Breast epithelium (tissue), 4 donors: ENCODE measurements around the gene CYP27C1. TPM values are rescaled to one million over a fixed set of nuclear protein-coding genes. Genes with fewer than 3 reads are reported as not detected.

Source experiments
- DNase-seq, 2 donors: peaks; one replicate each; pipeline ENCODE4 v3.0.0-alpha.2; 2019; ENCODE audit warnings: low spot score in 2 of 2
- H3K27ac ChIP-seq, 2 donors: fragments of 200-600 bp; sonication (generic) in 1 of 2; one replicate each; pipeline ENCODE4 v1.5.1; 2016 to 2019; ENCODE audit warnings: mild to moderate bottlenecking in 1 of 2
- H3K27me3 ChIP-seq, 2 donors: fragments of 200-600 bp; sonication (generic) in 1 of 2; one replicate each; pipeline versions ENCODE4 v1.5.1 to v1.6.0; 2017 to 2019; ENCODE audit warnings: control low read depth in 1 of 2, mild to moderate bottlenecking in 1 of 2
- H3K36me3 ChIP-seq: fragments of 200-600 bp; one replicate; pipeline ENCODE4 v1.5.1; 2019
- H3K4me1 ChIP-seq, 2 donors: fragments of 200-600 bp; sonication (generic); one replicate each; pipeline ENCODE4 v1.5.1; 2016 to 2019; ENCODE audit warnings: control low read depth in 1 of 2
- H3K4me3 ChIP-seq, 3 donors: fragments of 200-600 bp; sonication (generic); 1 replicate in 2 of 3; 2 replicates in 1 of 3; pipeline ENCODE4 v1.5.1; 2016 to 2019; ENCODE audit warnings: mild to moderate bottlenecking in 3 of 3, moderate library complexity in 2 of 3
- H3K9me3 ChIP-seq, 2 donors: fragments of 200-600 bp; sonication (generic) in 1 of 2; one replicate each; pipeline ENCODE4 v1.5.1; 2016 to 2019; ENCODE audit warnings: control low read depth in 1 of 2
- POLR2A ChIP-seq: fragments of 450-650 bp; IDR thresholded peaks from one replicate; pipeline ENCODE4 v1.6.1; 2016; ENCODE audit warnings: antibody characterized with exemption, mild to moderate bottlenecking, moderate library complexity
- POLR2AphosphoS5 ChIP-seq, 3 donors: sonication (generic); formaldehyde crosslinking; IDR thresholded peaks; one replicate each; pipeline ENCODE4 v1.6.1; 2017; ENCODE audit warnings: antibody characterized with exemption in 3 of 3
- intact Hi-C: fragments of 100-400 bp; cut with DNase I; formaldehyde crosslinking; loops from one replicate; pipeline ENCODE4 v1.15.1; 2023; ENCODE audit warnings: low total_unique reads
- total RNA-seq, 3 donors: library from RNA; depleted of rRNA; stranded (reverse); fragments of >200 nt; gene quantifications; one replicate each; pipeline ENCODE4 v1.1.0, GENCODE V29; 2016
- TF ChIP-seq, protein P1 (sequence below), 3 donors: fragments of 450-650 bp; IDR thresholded peaks; one replicate each; pipeline ENCODE4 v1.5.1; 2016 to 2017; ENCODE audit warnings: antibody characterized with exemption in 3 of 3, mild to moderate bottlenecking in 3 of 3, moderate library complexity in 3 of 3

Gene CYP27C1
- total RNA-seq, 3 donors from 2014 or later: 0.29 to 0.48 (median 0.33) TPM

DNA sequence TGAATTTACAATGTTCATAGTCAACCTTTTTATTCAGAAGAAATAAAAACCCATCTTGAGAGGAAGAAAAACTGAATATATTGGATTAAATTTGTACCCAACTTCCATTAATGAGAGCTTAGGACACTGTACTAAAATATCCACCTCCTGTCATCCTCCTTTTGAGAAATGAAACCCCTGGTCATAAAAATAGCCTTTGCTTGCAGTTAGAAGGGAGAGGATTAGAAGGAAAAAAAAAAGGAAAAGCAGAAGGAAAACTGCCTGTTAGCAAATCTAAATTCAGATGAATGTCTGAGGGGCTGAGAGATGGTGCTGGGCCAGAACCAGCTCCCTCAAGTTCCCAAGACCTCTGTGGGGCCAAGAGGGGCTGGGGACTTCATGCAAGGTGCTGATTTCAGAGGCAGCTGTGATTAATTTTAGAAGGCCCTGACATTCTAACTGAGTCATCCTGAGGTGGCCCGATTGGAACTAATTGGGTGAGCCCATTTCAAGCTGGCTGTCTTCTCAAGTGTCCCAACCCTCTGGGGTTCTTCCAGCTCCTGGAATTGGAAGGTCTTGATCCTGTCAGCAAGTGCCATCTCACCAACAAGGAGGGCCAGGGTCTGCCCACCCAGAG is 74.7 kb downstream of the CYP27C1 start:
- DNase-seq: no peak
- H3K27ac ChIP-seq: no peak overlapping the region

GRCh38 chr2:127143841-127144782 is 76.0 kb downstream of the CYP27C1 start:
- Histone ChIP-seq H3K27ac (peak overlapping the region; percentile 49 to 72), H3K36me3 (no peaks in the 10 kb centered on the region), H3K4me3 (no peak overlapping the region), H3K4me1 (no peaks in the 10 kb centered on the region), H3K27me3 (no peaks in the 10 kb centered on the region), H3K9me3 (no peaks in the 10 kb centered on the region)
- intact Hi-C loops: no loop called here
- no peak for DNase-seq
- TF ChIP-seq POLR2AphosphoS5 (IDR thresholded peaks at IDR 0.05) (no peak), POLR2A (no peak)
- TF ChIP-seq, protein P1, sequence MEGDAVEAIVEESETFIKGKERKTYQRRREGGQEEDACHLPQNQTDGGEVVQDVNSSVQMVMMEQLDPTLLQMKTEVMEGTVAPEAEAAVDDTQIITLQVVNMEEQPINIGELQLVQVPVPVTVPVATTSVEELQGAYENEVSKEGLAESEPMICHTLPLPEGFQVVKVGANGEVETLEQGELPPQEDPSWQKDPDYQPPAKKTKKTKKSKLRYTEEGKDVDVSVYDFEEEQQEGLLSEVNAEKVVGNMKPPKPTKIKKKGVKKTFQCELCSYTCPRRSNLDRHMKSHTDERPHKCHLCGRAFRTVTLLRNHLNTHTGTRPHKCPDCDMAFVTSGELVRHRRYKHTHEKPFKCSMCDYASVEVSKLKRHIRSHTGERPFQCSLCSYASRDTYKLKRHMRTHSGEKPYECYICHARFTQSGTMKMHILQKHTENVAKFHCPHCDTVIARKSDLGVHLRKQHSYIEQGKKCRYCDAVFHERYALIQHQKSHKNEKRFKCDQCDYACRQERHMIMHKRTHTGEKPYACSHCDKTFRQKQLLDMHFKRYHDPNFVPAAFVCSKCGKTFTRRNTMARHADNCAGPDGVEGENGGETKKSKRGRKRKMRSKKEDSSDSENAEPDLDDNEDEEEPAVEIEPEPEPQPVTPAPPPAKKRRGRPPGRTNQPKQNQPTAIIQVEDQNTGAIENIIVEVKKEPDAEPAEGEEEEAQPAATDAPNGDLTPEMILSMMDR (IDR thresholded peaks at IDR 0.05): no peak

More for the DNA sequence above, 74.7 kb downstream of the CYP27C1 start:
- Histone ChIP-seq H3K36me3 (no peaks in the 10 kb centered on the region), H3K4me1 (no peaks in the 10 kb centered on the region), H3K9me3 (no peaks in the 10 kb centered on the region), H3K27me3 (no peaks in the 10 kb centered on the region), H3K4me3 (no peak overlapping the region)
- intact Hi-C loops: no loop called here
- TF ChIP-seq, protein P1 (IDR thresholded peaks at IDR 0.05): no peak
- TF ChIP-seq POLR2A (no peak), POLR2AphosphoS5 (IDR thresholded peaks at IDR 0.05) (no peak)

DNA sequence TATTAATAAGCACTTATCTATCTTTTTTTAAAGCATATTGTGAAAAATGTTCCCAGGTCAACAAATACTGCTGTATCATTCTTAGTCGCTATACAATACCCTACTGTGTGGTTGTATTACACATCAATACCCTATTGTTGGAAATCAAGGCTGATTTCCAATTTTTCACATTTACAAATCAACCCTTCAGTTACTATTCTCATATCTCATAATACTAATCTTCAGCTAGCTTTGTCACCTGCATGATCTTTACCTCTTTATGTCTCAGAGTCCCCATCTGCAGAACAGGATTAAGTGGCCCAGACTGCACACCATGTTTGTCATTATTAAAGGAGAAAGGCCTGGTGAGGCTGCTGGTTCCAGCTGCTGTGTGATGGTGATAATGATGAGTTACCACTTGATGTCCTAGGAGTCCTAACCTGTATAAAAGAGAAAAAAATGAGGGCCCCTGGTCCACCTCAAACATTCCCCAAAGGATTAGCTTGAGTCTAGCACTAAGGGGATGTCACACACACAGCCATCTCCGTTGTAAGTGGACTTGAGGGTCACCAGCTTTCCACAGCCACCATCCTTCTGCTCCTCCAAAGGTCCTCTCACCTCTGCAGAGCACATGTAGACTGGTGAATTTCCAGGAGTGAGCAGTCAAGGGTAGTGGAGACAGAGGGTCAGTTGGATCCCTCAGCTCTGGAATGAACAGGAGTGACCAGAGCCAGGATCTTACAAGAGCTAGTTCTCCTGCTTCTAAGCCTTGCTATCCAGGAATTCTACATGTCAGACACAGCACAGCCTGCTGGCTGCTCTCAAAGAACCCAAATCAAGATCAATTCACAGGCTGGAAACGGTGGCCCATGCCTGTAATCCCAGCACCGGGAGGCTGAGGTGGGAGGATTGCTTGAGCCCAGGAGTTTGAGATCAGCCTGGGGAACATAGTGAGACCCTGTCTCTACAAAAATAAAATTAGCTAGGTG is 77.2 kb downstream of the CYP27C1 start:
- H3K4me1 ChIP-seq: no peaks in the 10 kb centered on the region
- peaks cover 0 to 3% of the 10 kb centered on the region in 2 donors for H3K9me3 ChIP-seq
- H3K4me3 ChIP-seq: no peak overlapping the region
- TF ChIP-seq POLR2AphosphoS5 (IDR thresholded peaks at IDR 0.05) (no peak), POLR2A (no peak)
- TF ChIP-seq, protein P1 (IDR thresholded peaks at IDR 0.05): no peak
- no peaks in the 10 kb centered on the region for H3K36me3 ChIP-seq
- no peaks in the 10 kb centered on the region for H3K27me3 ChIP-seq
- H3K27ac ChIP-seq: peak overlapping the region; percentile 49 to 72
- intact Hi-C loops: no loop called here
- no peak for DNase-seq

DNA sequence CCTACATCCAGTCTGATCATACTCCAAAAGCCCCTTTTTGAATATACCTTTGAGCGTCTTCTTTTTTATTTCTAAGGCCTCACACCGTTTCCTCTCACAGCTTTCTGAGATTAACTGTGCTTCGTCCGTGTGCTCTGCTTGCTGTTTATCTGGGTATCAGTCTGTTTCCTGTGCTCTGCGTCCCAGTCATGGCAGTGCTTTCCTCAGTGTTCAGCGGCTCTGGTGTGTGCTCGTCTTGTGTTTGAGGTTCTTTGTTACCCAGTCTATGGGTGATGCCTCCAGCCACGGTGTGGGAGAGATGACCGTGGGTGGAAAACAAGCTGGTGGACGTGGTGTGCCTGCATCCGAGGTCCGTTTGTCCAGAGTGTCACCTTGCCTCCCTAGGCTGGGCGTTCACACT is 79.6 kb downstream of the CYP27C1 start:
- no peaks in the 10 kb centered on the region for H3K4me1 ChIP-seq
- intact Hi-C loops: no loop called here
- no peaks in the 10 kb centered on the region for H3K36me3 ChIP-seq
- no peak for DNase-seq
- no peaks in the 10 kb centered on the region for H3K27me3 ChIP-seq
- H3K9me3 ChIP-seq: peaks cover 0 to 3% of the 10 kb centered on the region in 2 donors
- no peak for TF ChIP-seq POLR2AphosphoS5 (IDR thresholded peaks at IDR 0.05)
- TF ChIP-seq, protein P1 (IDR thresholded peaks at IDR 0.05): no peak
- TF ChIP-seq POLR2A: no peak
- no peak overlapping the region for H3K27ac ChIP-seq
- H3K4me3 ChIP-seq: no peak overlapping the region
